GM18867 (cell line): ENCODE data around the gene HPCAL1.
A peak's percentile ranks its signal among the peaks of the same experiment; 100 is the strongest.
"Not testable (repeated sequence)": the region's sequence is repeated elsewhere in the genome, so short reads cannot be mapped to it uniquely, and the experiment has no call there.

Experiments
- ATAC-seq: cut with Tn5 transposase; IDR thresholded peaks from one replicate; pipeline ENCODE4 v1.9.1; 2021; ENCODE audit warnings: mild to moderate bottlenecking, moderate library complexity; ENCODE audit not compliant: unreplicated experiment

HPCAL1 gene

DNA sequence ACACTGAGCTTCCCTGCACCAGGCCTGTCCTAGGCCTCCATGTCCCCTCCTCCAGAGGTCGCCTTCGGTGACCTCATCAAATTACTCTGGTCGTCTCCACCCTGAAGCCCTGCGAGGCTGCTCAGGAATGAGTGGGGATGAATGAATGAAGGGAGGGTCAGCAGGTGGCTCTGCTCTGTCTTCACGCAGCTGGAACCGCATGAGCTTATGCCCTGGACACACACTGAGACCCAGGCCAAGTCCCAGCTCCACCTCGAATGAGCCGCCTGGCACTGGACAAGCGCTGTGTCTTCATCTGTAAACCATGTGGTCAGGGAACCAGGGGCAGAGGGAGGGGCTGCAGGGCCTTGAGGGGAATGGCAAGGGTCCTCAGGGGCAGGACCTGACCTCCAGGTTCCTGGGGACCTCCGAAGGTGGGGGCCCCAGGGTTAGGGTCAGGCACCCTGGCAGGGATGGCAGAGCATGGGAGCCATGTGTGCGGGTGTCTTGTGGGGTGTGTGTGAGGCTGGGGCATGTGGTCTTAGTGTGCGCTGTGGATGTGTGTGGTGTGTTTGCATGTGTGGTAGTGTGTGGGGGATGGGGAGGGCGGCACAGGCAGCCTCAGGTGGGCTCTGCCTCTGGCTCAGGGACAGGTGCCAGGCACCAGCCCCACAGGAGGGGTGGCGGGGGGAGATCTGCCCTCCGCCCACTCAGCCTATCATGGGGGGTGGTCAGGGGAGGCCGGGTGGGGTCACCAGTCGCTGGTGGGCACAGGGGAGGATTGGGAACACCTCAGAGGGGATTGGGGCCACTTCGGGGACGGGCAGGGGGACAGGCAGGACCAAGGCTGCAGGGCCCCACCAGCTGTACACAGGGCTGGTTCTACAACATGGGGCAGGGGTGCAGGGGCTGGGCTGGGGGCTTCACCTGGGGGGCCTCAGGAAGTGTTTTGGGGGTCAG lies 131.5 kb downstream of the HPCAL1 start:
- no peak for ATAC-seq

DNA sequence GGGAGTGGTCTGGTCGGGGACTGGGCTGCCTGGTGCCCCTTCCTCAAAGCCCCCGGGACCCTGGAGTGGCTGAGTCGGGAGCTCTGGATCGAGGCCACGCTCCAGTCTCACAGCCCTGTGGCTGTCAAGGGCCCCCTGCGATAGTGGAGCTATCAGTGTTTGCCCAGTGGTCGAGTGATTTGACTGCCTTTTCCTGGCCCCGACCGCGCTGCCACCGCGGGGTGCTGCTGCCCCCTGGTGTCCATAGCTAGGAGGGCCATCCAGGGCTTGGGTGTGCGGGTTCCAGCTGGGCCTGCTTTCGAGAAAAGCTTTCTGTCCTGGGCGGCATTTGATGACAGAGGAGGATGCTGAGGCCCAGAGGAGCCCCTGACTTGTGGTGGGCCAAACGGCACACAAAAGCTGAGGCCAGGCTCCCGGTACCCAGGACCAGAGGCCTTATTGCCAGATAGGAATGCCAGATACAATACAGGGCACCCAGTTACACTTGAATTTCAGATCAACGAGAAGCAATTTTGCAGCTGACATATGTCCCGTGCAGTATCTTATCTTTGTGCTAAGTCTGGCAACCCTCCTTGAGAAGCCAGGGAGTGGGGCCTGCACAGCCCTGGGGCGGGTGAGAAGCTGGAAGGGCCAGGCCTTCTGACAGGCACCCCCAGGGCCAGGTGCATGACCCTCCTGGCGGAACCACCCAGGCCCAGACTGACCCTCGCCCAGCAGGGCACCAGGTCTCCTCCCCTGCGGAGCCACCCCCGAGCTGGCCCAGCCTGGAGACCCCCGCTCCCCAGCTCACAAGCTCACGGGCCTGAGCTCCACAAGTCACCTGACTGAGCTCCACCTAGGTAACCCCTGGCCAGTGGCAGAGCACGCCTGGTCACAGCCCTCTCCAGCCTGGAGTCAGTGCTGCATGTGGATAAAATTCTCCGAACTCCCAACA lies 132.4 kb downstream of the HPCAL1 start:
- peak; percentile 59 for ATAC-seq

DNA sequence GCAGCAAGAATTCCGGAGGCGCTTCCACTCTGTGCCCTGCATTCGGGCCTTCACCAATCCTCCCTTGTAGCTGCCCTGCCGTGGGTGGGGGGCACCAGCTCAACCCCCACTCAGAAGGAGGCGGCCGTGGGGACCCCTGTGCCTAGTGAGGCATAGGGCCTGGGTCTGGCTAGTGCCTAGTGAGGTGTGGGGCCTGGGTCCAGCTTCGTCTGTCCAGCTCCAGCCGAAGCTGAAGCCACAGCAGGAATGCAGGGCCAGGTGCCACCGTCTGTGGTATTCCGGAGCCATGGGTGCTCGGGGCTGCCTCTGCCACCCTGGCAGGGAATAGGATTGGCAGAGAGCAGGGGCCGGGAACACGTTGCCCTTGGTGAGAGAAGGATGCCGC lies 133.1 kb downstream of the HPCAL1 start:
- ATAC-seq = no peak

DNA sequence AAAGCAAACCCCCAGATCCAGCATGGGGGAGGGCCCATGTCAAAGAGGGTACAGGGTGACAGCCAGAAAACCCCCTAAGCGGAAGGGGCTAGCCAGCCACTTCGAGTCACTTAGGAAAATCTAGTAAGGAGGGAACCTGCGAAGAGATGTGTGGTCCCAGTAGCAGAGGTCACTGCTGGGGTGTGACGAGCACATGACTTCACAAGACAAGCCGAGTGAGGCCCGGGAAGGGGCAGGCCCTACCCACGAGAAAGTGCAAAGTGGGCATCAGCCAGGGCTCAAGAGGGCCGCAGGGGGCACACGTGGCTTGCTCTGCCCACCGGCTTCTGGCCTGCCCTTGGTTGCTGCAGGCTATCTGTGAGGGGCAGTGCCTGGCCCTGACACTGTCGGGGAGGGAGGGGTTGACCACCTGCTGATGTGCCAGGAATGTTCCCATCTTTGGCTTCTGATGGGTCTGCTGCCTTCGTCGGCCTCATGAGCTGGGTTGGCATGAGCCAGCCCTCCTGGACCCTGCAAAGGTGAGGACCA lies 133.9 kb downstream of the HPCAL1 start:
- ATAC-seq = no peak

DNA sequence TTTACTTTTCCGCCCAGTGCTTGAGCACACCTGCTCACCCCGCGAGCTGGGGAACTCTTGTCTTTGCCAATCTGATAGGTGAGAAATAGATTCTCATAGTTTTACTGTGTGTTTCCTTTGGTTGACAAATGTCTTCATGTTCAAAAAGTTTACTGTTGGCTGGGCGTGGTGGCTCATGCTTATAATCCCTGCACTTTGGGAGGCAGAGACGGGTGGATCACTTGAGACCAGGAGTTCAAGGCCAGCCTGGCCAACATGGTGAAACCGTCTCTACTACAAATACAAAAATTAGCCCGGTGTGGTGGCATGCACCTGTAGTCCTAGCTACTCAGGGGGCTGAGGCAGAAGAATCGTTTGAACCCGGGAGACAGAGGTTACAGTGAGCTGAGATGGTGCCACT lies 135.1 kb downstream of the HPCAL1 start:
- ATAC-seq = no peak

DNA sequence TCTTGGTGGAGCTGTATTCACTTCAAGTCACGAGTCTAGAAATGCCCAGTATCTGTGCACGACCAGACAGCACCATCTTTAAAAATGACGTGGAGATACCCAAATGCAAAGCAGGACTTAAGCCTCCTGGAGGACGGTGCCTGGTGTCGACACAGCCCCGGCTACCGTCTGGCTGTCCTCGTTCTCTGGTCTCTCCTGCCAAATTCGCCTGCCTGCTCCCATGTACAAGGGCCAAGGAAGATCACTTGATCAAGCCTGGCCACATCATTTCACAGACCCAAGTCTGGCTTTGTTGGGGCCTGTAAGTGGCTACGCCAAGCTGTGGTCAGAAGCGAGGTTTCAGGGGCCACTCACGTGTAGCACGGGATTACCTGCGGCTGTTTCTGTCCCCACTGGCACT lies 136.0 kb downstream of the HPCAL1 start:
- no peak for ATAC-seq

DNA sequence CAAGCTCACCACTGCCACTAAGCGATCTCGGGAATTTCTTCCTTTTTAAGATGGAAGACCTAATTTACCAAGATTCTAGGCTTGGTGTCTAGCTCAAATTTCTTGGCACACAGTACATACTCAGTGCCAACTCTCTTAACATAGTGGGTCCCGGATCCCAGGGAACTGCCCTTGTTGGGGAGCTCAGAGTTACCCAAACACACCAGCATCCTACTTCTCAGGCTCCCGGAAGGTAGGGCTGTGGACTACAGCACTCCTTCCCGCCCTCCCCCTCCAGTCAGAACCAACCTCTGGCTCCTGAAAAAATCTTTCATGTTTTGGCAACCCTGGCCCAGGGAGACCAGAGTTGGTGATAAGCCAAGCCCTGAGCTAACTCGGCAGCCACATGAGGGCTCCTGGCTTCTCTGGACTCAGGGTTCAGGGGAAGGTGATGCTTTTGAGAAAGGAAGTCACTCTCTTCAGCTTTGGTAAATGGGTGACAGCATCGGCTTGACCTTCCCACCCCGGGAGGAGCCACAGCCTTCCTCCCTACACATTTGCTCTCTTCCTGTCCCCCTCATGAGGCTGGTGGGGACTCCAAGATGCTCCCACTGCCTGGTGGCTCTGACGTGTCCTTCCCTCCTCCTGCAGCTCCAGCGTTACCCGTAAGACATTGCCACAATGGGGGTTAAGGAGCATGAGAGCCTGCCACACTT lies 136.6 kb downstream of the HPCAL1 start:
- no peak for ATAC-seq

DNA sequence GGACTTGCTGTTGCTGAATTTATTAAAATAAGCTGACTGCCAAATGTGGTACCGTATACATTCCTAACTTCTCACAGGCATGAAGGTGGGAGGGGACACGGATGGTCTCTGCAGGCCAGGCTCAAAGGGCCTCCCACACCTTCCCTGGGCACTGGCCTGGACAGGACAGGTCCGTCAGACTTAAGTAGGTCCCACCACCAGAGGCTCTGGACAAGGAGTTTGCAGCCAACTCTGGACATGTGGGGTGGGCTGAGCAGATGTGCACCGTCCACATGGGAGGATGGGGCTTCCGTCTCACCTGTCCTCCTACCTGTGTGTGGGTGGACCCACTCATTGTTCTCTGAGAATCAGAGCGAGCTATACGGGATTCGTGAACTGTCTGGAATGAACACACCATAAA lies 137.3 kb downstream of the HPCAL1 start:
- no peak for ATAC-seq

DNA sequence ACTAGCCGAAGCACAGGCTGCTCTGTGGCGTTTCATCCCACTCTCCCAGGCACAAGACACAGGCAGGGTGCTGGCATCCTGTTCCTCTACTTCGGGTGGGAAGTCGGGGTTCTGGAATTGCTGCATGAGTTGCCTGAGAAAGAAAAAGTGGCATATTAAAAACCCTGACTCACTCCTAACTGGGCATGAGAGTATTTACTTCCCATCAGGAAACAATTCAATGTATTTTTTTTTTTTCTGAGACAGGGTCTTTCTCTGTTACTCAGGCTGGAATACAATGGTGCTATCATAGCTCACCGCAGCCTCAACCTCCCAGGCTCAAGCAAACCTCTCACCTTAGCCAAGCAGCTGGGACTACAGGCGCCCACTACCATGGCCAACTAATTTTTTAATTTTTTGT lies 138.0 kb downstream of the HPCAL1 start:
- no peak for ATAC-seq

DNA sequence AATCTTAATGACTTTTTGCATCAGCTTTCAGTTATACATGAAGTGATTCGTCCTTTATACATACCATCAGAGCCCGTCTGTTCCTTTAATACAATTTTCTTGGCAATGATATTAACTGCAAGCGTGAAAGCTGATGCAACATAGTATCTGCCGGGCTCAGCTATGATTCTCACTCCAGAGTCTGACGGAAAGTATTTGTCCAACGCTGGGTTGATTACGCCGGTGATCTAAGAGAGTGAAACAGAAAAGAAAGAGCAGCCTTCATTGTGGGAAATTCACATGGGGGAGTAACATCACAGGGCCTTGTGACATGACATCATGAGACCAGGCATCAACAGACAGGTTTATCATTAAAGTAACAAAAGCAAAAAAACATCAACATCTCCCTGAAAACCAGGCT lies 139.2 kb downstream of the HPCAL1 start:
- no peak for ATAC-seq

DNA sequence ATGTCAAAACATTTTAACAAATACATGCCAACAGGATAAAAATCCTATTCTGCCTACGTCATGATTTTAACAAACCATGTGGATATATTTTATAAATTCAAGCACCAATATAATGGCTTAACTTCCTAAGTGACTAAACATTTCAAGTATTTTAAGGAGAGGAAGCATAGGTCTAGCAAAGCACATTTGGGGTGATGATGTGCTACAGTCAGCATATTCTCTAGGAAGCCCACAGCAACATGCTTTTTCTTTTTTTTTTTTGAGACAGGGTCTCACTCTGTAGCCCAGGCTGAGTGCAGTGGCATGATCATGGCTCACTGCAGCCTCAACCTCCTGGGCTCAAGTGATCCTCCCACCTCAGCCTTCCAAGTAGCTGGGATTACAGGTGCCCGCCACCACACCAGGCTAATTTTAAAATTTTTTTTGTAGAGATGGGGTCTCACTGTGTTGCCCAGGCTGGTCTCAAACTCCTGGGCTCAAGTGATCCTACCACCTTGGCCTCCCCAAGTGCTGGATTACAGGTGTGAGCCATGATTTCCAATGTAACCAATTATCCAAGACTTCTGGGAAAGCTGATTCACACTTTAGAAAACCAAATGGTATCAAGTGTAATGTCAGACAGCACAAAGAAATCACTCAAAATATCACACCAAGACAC lies 139.9 kb downstream of the HPCAL1 start:
- ATAC-seq = not testable (repeated sequence)

DNA sequence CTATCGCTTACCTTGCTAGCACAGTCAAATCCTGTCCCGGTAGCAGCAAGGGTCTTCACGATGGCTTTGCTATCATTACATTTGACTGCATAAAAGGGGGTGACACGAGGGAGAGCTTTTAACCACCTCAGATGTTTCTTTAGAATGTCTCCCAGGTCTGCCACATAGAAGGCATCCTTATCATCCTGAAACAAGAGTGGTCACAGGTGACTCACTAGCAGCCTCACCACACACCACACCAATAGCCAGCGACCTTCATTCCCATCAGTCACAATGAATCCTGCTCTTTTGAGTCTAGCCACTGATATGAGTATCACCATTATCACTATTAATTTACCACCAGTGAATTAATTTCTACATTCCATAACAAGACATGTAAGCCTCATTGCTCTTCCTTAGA lies 141.8 kb downstream of the HPCAL1 start:
- no peak for ATAC-seq

DNA sequence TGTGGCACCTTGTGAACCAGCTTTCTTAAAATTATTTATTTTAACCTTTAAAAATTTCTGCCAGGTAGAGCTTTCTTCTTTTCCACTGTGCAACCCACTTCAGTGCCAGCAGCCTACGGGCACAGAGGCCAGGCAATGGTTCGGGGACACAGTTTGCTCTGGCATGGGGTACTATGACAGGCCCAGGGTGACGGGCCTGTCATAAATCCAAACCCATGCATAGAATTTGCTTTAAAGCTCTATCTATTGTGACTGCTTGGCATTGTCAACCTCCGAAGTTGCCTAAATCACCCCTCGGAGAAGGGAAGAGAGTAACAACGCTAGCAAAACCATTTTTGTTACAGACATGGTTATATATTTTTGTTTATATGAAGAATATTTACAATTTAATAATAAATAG lies 143.9 kb downstream of the HPCAL1 start:
- no peak for ATAC-seq

DNA sequence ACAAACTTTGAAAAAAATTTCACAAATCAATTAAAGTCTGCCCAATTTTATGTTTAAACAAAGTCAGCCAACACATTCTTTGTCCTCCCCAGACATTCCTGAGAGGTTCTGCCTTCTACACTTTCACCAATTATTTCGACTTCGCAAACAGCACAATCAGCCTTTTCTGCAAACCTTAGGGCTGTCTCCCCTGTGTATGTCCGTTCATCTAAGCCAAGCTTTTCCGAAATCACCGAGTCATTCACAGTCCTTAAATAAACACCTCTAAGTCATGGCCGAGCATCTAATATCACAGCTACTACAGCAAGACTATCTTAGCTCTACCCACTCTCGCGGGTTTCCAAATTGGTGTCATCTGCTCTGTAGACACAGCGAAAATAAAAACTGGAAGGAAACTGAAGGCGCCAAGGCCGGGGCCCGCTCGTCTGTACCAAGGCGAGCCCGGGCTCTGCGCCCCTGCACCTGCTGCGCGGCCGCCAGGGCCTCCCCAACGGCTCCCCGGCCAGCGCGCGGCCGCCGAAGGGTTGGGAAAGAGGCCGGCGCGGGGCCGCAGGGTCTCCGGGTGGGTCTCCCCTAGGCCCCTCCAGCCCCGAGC lies 144.7 kb downstream of the HPCAL1 start:
- peak; percentile 32 for ATAC-seq

DNA sequence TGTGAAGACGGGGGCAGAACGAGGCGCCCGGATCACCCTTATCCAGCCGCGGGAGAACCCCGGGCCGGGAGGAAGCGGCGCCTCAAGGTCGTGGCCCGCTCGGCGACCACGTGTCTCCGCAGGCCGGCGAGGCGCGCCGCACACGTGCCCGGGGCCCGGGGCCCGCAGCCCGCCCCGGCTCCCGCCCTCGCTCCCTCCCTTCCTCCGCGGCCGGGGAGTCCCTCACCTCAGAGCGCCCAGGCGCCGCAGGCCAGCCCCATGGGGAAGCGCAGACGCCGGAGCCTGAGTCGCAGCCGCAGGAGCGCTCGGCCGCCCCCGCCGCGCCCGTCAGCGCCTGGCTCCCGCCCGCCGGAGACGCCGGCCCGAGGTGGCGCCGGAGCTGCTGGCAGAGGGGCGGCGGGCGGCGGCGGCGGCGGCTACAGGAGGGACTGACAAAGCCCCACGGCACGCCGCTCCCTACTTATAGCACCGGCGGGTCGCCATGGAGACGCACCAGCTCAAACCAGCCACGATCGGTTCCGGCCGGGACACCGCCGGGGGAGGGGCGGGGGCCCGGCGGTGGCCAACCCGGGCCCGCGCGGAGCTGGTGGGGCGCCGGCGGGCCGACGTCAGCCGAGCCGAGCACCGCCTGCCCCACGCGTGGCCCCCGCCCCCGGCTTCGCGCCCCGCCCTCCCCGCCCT lies 145.3 kb downstream of the HPCAL1 start, which contains the start of gene ODC1:
Gene ODC1, minus strand, starts transcription at position 433 of the 681 bp plus-strand sequence. CDS start 3,295 bp downstream, outside the sequence.
- peak; percentile 76 for ATAC-seq

DNA sequence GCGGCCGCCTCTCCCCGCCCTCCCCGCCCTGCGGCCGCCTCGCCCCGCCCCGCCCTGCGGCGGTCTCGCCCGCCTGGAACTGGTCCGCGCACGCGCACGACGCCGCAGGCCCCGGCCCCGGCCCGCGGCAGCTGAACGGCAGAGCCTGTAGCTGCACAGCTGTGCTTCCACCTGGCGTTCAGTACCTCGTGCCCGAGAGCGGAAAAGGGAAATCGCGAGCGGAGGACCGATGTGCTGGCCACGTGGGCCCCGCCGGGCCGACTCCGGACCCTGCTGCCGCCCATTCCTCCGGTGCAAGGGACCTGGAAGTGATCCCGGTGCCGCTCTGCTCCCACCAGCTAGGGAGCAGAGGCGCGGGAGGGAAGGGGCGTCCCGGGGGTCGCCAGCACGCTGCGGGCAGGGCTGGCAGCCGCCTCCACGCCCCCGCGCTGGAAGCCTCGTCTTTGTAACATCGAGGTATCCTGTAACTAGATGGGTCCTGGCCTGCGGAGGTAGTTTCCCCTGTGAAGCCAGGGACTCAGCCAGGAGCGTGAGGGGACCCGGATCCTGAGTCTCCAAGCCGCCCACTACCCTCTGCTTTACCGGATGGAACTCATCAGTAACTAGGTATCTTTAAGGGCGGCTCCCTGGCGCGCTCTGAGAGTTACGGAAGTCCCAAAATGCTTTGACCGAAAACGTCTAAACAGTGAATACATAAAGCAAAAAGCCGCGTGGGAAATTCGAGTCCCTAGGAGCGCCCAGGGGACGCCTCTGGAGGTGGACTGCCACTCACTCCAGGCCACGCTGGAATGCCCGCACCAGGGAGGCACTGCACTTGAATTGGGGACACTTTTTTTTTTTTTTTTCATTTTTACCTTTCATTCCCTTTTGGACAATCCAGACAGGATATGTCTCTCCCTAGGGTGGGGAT lies 146.1 kb downstream of the HPCAL1 start:
- peak; percentile 54 for ATAC-seq

DNA sequence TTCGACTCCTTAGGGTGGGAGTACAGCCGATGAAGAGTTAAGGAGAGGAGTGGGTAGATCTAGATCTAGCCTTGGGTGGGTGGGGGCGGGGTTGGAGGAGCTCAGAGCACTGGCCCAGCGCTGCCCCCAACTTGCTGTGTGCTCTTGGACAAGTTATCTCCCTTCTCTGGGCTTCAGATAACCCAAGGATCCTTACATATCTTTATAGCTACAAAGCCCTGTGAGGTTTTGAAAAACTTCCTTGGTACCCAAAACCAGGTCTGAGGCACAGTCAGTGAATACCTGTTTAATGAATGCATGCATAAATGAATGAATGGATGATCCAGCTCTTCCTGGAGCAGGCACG lies 146.8 kb downstream of the HPCAL1 start:
- ATAC-seq = no peak
